Neural cell (in vitro differentiated cells): Measurements from ENCODE around the gene GRHL3. TPM values are rescaled to one million over a fixed set of nuclear protein-coding genes. Genes with fewer than 3 reads are reported as not detected.

Experiments
- H2AFZ ChIP-seq: fragments of 200-600, 300-800 bp; sonication (generic), shearing (Covaris generic); 2 replicates; pipeline ENCODE4 v1.6.0; 2014; ENCODE audit warnings: low read depth, mild to moderate bottlenecking, antibody characterized with exemption, low read length, moderate library complexity
- H3F3A ChIP-seq: fragments of 200-600 bp; shearing (Covaris generic); 2 replicates; pipeline ENCODE4 v1.6.1; 2016; ENCODE audit warnings: mild to moderate bottlenecking, moderate library complexity, mixed read lengths, antibody characterized with exemption, low read length; ENCODE audit not compliant: insufficient read depth, poor library complexity, severe bottlenecking
- H3K27ac ChIP-seq: fragments of 200-600, 300-800 bp; sonication (generic), shearing (Covaris generic); 2 replicates; pipeline ENCODE4 v1.5.1; 2014; ENCODE audit warnings: mild to moderate bottlenecking, low read length, moderate library complexity
- H3K27me3 ChIP-seq: fragments of 300-800, 200-600 bp; sonication (generic), shearing (Covaris generic); 2 replicates; pipeline ENCODE4 v1.6.0; 2014; ENCODE audit warnings: mild to moderate bottlenecking, low read depth, low read length, moderate library complexity; ENCODE audit not compliant: insufficient read depth
- H3K36me3 ChIP-seq: fragments of 300-800, 200-600 bp; sonication (generic), shearing (Covaris generic); 2 replicates; pipeline ENCODE4 v1.5.1; 2014; ENCODE audit warnings: mild to moderate bottlenecking, antibody characterized with exemption, low read length, moderate library complexity; ENCODE audit not compliant: insufficient read depth
- H3K4me2 ChIP-seq: fragments of 300-800, 200-600 bp; sonication (generic), shearing (Covaris generic); 2 replicates; pipeline ENCODE4 v1.6.0; 2014; ENCODE audit warnings: mild to moderate bottlenecking, low read length
- H3K4me3 ChIP-seq: fragments of 300-800, 200-600 bp; sonication (generic), shearing (Covaris generic); 2 replicates; pipeline ENCODE4 v1.5.1; 2014; ENCODE audit warnings: mild to moderate bottlenecking, low read length, moderate library complexity
- H3K79me2 ChIP-seq: fragments of 200-600 bp; shearing (Covaris generic); replicated peaks from 2 replicates; pipeline ENCODE4 v1.6.0; 2014; ENCODE audit warnings: mild to moderate bottlenecking, low read length, moderate library complexity; ENCODE audit not compliant: insufficient read depth
- H3K9ac ChIP-seq: fragments of 300-800, 200-600 bp; sonication (generic), shearing (Covaris generic); 2 replicates; pipeline ENCODE4 v1.6.1; 2016; ENCODE audit warnings: mild to moderate bottlenecking, low read length, mixed read lengths
- H3K9me2 ChIP-seq: fragments of 200-600 bp; shearing (Covaris generic); 2 replicates; pipeline ENCODE4 v1.6.1; 2016; ENCODE audit warnings: mild to moderate bottlenecking, low read length, mixed read lengths; ENCODE audit not compliant: insufficient read depth
- H3K9me3 ChIP-seq: fragments of 200-600, 300-800 bp; sonication (generic), shearing (Covaris generic); 2 replicates; pipeline ENCODE4 v1.6.1; 2016; ENCODE audit warnings: mild to moderate bottlenecking, mixed run types, low read length, moderate library complexity, mixed read lengths
- H4K20me1 ChIP-seq: fragments of 200-600 bp; shearing (Covaris generic); 2 replicates; pipeline ENCODE4 v1.6.1; 2016; ENCODE audit warnings: mild to moderate bottlenecking, mixed run types; ENCODE audit not compliant: insufficient read depth
- CTCF ChIP-seq: fragments of 450-650 bp; IDR thresholded peaks from 2 replicates; pipeline ENCODE4 v1.5.1; 2014; ENCODE audit warnings: antibody characterized with exemption, mild to moderate bottlenecking, moderate library complexity; ENCODE audit not compliant: poor library complexity, severe bottlenecking
- EP300 ChIP-seq: fragments of 450-650 bp; conservative IDR thresholded peaks from 2 replicates; pipeline ENCODE4 v1.6.1; 2014; ENCODE audit warnings: antibody characterized with exemption, mild to moderate bottlenecking, moderate library complexity; ENCODE audit not compliant: poor library complexity, severe bottlenecking
- EZH2 ChIP-seq: fragments of 200-600, 300-800 bp; shearing (Covaris generic), sonication (generic); IDR thresholded peaks from 2 replicates; pipeline ENCODE4 v1.6.1; 2014; ENCODE audit warnings: antibody characterized with exemption, low read length, borderline replicate concordance, mild to moderate bottlenecking; ENCODE audit not compliant: insufficient read depth, poor library complexity, severe bottlenecking
- MXI1 ChIP-seq: fragments of 450-650 bp; conservative IDR thresholded peaks from 2 replicates; pipeline ENCODE4 v1.6.1; 2014; ENCODE audit warnings: antibody characterized with exemption, mild to moderate bottlenecking; ENCODE audit not compliant: poor library complexity, severe bottlenecking
- POLR2AphosphoS5 ChIP-seq: IDR thresholded peaks from 2 replicates; pipeline ENCODE4 v1.6.1; 2012
- RAD21 ChIP-seq: fragments of 450-650 bp; conservative IDR thresholded peaks from 2 replicates; pipeline ENCODE4 v1.6.1; 2014; ENCODE audit warnings: antibody characterized with exemption, mild to moderate bottlenecking, moderate library complexity
- REST ChIP-seq: IDR thresholded peaks from 2 replicates; pipeline ENCODE4 v1.6.1; 2012; ENCODE audit warnings: borderline replicate concordance
- SMC3 ChIP-seq: fragments of 450-650 bp; conservative IDR thresholded peaks from 2 replicates; pipeline ENCODE4 v1.6.1; 2014; ENCODE audit warnings: antibody characterized with exemption, mild to moderate bottlenecking, moderate library complexity; ENCODE audit not compliant: poor library complexity
- TAF1 ChIP-seq: IDR thresholded peaks from 2 replicates; pipeline ENCODE4 v1.6.1; 2012; ENCODE audit warnings: low read depth
- polyA plus RNA-seq: library from polyadenylated mRNA; depleted of rRNA; stranded (reverse); fragments of >200 nt; gene quantifications from 2 replicates; pipeline ENCODE4 v1.2.3, GENCODE V29; 2014

GRHL3 gene
- polyA plus RNA-seq, 1 donor from 2014 or later = not detected

GRCh38 chr1:24297187-24297851 lies 21.8 kb upstream of the GRHL3 start:
- Histone ChIP-seq H3F3A (no peaks in the 10 kb centered on the region), H3K4me2 (no peak overlapping the region), H3K9me3 (no peaks in the 10 kb centered on the region), H3K27me3 (no peaks in the 10 kb centered on the region), H3K36me3 (no peaks in the 10 kb centered on the region), H3K4me3 (no peak overlapping the region), H3K27ac (no peak overlapping the region), H3K9me2 (no peaks in the 10 kb centered on the region), H2AFZ (no peak overlapping the region), H3K9ac (no peak overlapping the region), H3K79me2 (no peaks in the 10 kb centered on the region), H4K20me1 (no peaks in the 10 kb centered on the region)
- TF ChIP-seq POLR2AphosphoS5 = no peak
- TF ChIP-seq EZH2 = no peak
- no peak for TF ChIP-seq REST
- TF ChIP-seq TAF1 = no peak
- TF ChIP-seq RAD21 = no peak
- no peak for TF ChIP-seq SMC3
- no peak for TF ChIP-seq CTCF

GRCh38 chr1:24297852-24298232 lies 21.3 kb upstream of the GRHL3 start:
- Histone ChIP-seq H2AFZ (no peak overlapping the region), H3F3A (no peaks in the 10 kb centered on the region), H3K9me3 (no peaks in the 10 kb centered on the region), H3K27ac (no peak overlapping the region), H3K79me2 (no peaks in the 10 kb centered on the region), H3K9ac (no peak overlapping the region), H3K9me2 (no peaks in the 10 kb centered on the region), H3K27me3 (no peaks in the 10 kb centered on the region), H3K36me3 (no peaks in the 10 kb centered on the region), H4K20me1 (no peaks in the 10 kb centered on the region), H3K4me2 (no peak overlapping the region), H3K4me3 (no peak overlapping the region)
- TF ChIP-seq EZH2 (no peak), MXI1 (no peak)

- Histone ChIP-seq H3K4me3 (no peak overlapping the region), H2AFZ (no peak overlapping the region), H3K36me3 (no peaks in the 10 kb centered on the region), H3K9ac (no peak overlapping the region), H4K20me1 (no peaks in the 10 kb centered on the region), H3K9me2 (no peaks in the 10 kb centered on the region), H3K79me2 (no peaks in the 10 kb centered on the region), H3K27me3 (no peaks in the 10 kb centered on the region), H3F3A (no peaks in the 10 kb centered on the region), H3K9me3 (no peaks in the 10 kb centered on the region), H3K4me2 (no peak overlapping the region), H3K27ac (no peak overlapping the region)
- no peak for TF ChIP-seq EZH2
- TF ChIP-seq SMC3 = no peak
- TF ChIP-seq POLR2AphosphoS5 = no peak
- no peak for TF ChIP-seq RAD21
- no peak for TF ChIP-seq CTCF
- no peak for TF ChIP-seq MXI1
- TF ChIP-seq EP300 = no peak
- no peak for TF ChIP-seq REST
- no peak for TF ChIP-seq TAF1
These were observed 20.6 kb upstream of the GRHL3 start for GRCh38 chr1:24298606-24299005.
